ENCODE measurements around the gene CERS2.

GRCh38 chr1:151013518-151013917 lies 38.9 kb upstream of the CERS2 start:
- no peak for TF ChIP-seq E2F8 (IDR thresholded peaks at IDR 0.05; ENCODE audit: low read depth, partially characterized antibody)
- TF ChIP-seq CTCF (IDR thresholded peaks at IDR 0.05 in 2 of 3, conservative IDR thresholded peaks at IDR 0.05 in 1 of 3; ENCODE audit: control insufficient read depth in 2 of 3, extremely low read depth in 1 of 3, insufficient read depth in 1 of 3, low read depth in 3 of 3, low read length in 3 of 3), result no peak
- TF ChIP-seq ATF3 (IDR thresholded peaks at IDR 0.05; ENCODE audit: borderline replicate concordance, extremely low read depth, low read depth, low read length), result no peak
- TF ChIP-seq RELB (IDR thresholded peaks at IDR 0.05; ENCODE audit: low read depth), result no peak
- TF ChIP-seq ZNF207 (IDR thresholded peaks at IDR 0.05; ENCODE audit: borderline replicate concordance), result no peak
- no peak for TF ChIP-seq POLR2A (IDR thresholded peaks at IDR 0.05; ENCODE audit: low read depth, low read length)
- no peak for TF ChIP-seq E2F4 (IDR thresholded peaks at IDR 0.05; ENCODE audit: low read depth, low read length)
- no peak for TF ChIP-seq KDM1A (IDR thresholded peaks at IDR 0.05; ENCODE audit: borderline replicate concordance)
- TF ChIP-seq CHD4 (IDR thresholded peaks at IDR 0.05), result no peak

All from GM12878 (cell line).